ENCODE results near the gene SHKBP1.

Gene SHKBP1

GRCh38 chr19:40616178-40616577, 39.5 kb downstream of the SHKBP1 start:
- Histone ChIP-seq H3K9me2 (replicated peaks; ENCODE audit: control insufficient read depth, low read length) (no peaks in the 10 kb centered on the region), H3K9me3 (ENCODE audit: control insufficient read depth, insufficient read depth, low read length) (no peaks in the 10 kb centered on the region), H3K27ac (ENCODE audit: low read depth, low read length) (no peak overlapping the region), H3K4me2 (ENCODE audit: low read length) (no peak overlapping the region), H3F3A (ENCODE audit: control insufficient read depth, insufficient read depth) (peaks cover 4% of the 10 kb centered on the region; the same call in 1 of the 2 replicates), H3K4me3 (ENCODE audit: low read length) (no peak overlapping the region), H3K4me1 (ENCODE audit: control insufficient read depth, low read length) (peaks cover 19% of the 10 kb centered on the region), H3K27me3 (ENCODE audit: control insufficient read depth, low read length) (no peaks in the 10 kb centered on the region), H3K36me3 (ENCODE audit: control insufficient read depth, low read length) (no peaks in the 10 kb centered on the region), H3K79me2 (ENCODE audit: control insufficient read depth, low read length) (no peaks in the 10 kb centered on the region), H4K20me1 (ENCODE audit: control insufficient read depth, insufficient read depth, low read depth, low read length) (no peaks in the 10 kb centered on the region)
- no peak for TF ChIP-seq CTCF (IDR thresholded peaks at IDR 0.05; ENCODE audit: low read depth, low read length, poor library complexity, severe bottlenecking)
- TF ChIP-seq EZH2phosphoT487 (IDR thresholded peaks at IDR 0.05; ENCODE audit: borderline replicate concordance, low read length): no peak

GRCh38 chr19:40616941-40617340, 40.3 kb downstream of the SHKBP1 start:
- Histone ChIP-seq H3K79me2 (ENCODE audit: control insufficient read depth, low read length) (no peaks in the 10 kb centered on the region), H3K4me3 (ENCODE audit: low read length) (no peak overlapping the region), H3K27ac (ENCODE audit: low read depth, low read length) (no peak overlapping the region), H3F3A (ENCODE audit: control insufficient read depth, insufficient read depth) (peaks cover 4% of the 10 kb centered on the region; the same call in 1 of the 2 replicates), H4K20me1 (ENCODE audit: control insufficient read depth, insufficient read depth, low read depth, low read length) (no peaks in the 10 kb centered on the region), H3K27me3 (ENCODE audit: control insufficient read depth, low read length) (no peaks in the 10 kb centered on the region), H3K9me3 (ENCODE audit: control insufficient read depth, insufficient read depth, low read length) (no peaks in the 10 kb centered on the region), H3K36me3 (ENCODE audit: control insufficient read depth, low read length) (no peaks in the 10 kb centered on the region), H3K4me2 (ENCODE audit: low read length) (no peak overlapping the region), H3K9me2 (replicated peaks; ENCODE audit: control insufficient read depth, low read length) (no peaks in the 10 kb centered on the region), H3K4me1 (ENCODE audit: control insufficient read depth, low read length) (peaks cover 19% of the 10 kb centered on the region)
- TF ChIP-seq CTCF (IDR thresholded peaks at IDR 0.05; ENCODE audit: low read depth, low read length, poor library complexity, severe bottlenecking) (no peak), EZH2phosphoT487 (IDR thresholded peaks at IDR 0.05; ENCODE audit: borderline replicate concordance, low read length) (no peak)

GRCh38 chr19:40617961-40618360, 41.3 kb downstream of the SHKBP1 start:
- H3K27ac ChIP-seq (ENCODE audit: low read depth, low read length): no peak overlapping the region
- no peak for TF ChIP-seq CTCF (IDR thresholded peaks at IDR 0.05; ENCODE audit: low read depth, low read length, poor library complexity, severe bottlenecking)
- no peaks in the 10 kb centered on the region for H4K20me1 ChIP-seq (ENCODE audit: control insufficient read depth, insufficient read depth, low read depth, low read length)
- no peaks in the 10 kb centered on the region for H3K9me2 ChIP-seq (replicated peaks; ENCODE audit: control insufficient read depth, low read length)
- H3F3A ChIP-seq (ENCODE audit: control insufficient read depth, insufficient read depth): no peaks in the 10 kb centered on the region
- no peaks in the 10 kb centered on the region for H3K27me3 ChIP-seq (ENCODE audit: control insufficient read depth, low read length)
- H3K9me3 ChIP-seq (ENCODE audit: control insufficient read depth, insufficient read depth, low read length): no peaks in the 10 kb centered on the region
- no peak overlapping the region for H3K4me2 ChIP-seq (ENCODE audit: low read length)
- H3K79me2 ChIP-seq (ENCODE audit: control insufficient read depth, low read length): no peaks in the 10 kb centered on the region
- H3K4me3 ChIP-seq (ENCODE audit: low read length): no peak overlapping the region
- no peaks in the 10 kb centered on the region for H3K36me3 ChIP-seq (ENCODE audit: control insufficient read depth, low read length)
- peaks cover 18% of the 10 kb centered on the region for H3K4me1 ChIP-seq (ENCODE audit: control insufficient read depth, low read length)

Measured in DOHH2 (cell line).